ENCODE results near the gene GPC6. TPM values are rescaled to one million over a fixed set of nuclear protein-coding genes. Genes with fewer than 3 reads are reported as not detected.

GPC6 gene
- total RNA-seq, 1 donor from 2014 or later = 50.3 TPM

DNA sequence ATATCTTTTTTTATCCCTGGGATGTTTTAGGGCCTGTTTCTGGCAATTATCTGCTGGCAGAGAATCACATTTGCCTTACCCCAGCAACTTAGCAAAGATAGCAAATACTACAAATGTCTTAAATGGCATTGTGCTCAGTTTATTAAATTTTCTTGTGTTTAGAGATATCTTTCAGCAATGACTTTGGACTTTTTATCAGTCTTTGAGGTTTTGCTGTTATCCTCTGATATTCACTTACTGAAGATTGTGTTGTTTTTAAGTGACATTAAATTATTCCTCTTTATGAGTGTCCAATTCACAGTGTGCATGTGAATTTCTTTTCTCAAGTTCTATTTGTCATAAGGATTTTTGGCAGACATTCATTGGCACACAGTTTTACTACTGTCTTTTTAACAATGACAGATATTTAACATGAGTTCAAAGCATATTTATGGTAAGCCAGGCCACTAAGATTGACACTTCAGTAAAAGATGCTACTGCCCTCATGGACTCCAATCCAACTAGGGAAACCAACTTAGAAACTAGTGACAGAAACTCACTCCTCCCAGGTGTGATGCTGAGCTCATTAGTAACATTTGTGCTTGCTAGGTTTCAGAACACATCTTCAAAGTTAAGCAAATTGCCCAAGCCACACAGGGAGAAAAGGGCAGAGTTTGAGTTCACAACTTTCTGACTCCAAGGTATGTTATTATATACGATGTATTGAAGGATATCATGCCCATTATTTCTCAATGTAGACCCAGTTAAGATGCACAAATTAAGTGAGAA lies 481.9 kb downstream of the GPC6 start:
- Mint-ChIP-seq H3K4me3 (ENCODE audit: low read depth) (no peak overlapping the region), H3K36me3 (ENCODE audit: insufficient read depth) (peaks cover 10% of the 10 kb centered on the region), H3K4me1 (ENCODE audit: low read depth) (peaks cover 3% of the 10 kb centered on the region), H3K9me3 (ENCODE audit: low read depth) (no peaks in the 10 kb centered on the region), H3K27ac (no peak overlapping the region), H3K27me3 (no peaks in the 10 kb centered on the region)
- TF ChIP-seq, protein P1, sequence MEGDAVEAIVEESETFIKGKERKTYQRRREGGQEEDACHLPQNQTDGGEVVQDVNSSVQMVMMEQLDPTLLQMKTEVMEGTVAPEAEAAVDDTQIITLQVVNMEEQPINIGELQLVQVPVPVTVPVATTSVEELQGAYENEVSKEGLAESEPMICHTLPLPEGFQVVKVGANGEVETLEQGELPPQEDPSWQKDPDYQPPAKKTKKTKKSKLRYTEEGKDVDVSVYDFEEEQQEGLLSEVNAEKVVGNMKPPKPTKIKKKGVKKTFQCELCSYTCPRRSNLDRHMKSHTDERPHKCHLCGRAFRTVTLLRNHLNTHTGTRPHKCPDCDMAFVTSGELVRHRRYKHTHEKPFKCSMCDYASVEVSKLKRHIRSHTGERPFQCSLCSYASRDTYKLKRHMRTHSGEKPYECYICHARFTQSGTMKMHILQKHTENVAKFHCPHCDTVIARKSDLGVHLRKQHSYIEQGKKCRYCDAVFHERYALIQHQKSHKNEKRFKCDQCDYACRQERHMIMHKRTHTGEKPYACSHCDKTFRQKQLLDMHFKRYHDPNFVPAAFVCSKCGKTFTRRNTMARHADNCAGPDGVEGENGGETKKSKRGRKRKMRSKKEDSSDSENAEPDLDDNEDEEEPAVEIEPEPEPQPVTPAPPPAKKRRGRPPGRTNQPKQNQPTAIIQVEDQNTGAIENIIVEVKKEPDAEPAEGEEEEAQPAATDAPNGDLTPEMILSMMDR (IDR thresholded peaks at IDR 0.05; ENCODE audit: unreplicated experiment) = no peak
- no peak for DNase-seq (ENCODE audit: low spot score, unreplicated experiment)

DNA sequence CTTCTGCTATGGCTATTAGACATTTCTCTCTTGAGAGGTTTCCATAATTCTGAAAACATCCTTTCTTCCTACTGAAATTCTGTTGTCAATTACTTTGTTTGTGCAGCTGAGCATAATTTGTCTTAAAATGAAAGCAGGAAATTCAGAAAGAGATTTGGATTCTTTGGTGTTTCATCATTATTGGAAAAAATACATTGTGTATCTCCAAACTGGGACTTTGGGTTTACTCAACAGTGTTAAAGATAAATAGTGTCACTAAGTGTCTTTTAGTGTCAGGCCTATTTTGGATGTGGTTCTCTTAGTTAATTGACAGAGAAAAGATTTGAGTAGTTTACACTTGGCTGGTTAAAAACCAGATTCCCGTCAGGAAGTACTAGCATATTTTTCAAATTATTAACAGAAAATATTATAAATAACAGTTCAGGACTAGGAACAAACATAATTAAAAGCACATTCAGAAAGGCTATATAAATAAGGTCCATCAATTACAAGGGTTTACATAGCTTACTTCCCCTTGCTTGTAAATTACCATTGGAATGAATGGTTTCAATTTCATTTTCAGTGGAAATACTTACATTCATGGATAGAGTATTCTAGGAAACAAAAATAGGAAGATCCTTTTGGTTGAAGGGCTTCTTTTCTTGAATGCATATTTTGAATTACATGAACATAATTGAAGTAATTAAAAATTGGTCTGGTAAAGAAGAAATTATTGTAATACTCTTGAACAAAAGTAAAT lies 483.1 kb downstream of the GPC6 start:
- Mint-ChIP-seq H3K4me3 (ENCODE audit: low read depth) (no peak overlapping the region), H3K4me1 (ENCODE audit: low read depth) (peaks cover 3% of the 10 kb centered on the region), H3K27me3 (no peaks in the 10 kb centered on the region), H3K9me3 (ENCODE audit: low read depth) (peaks cover 11% of the 10 kb centered on the region), H3K27ac (no peak overlapping the region), H3K36me3 (ENCODE audit: insufficient read depth) (peaks cover 20% of the 10 kb centered on the region)
- TF ChIP-seq, protein P1 (IDR thresholded peaks at IDR 0.05; ENCODE audit: unreplicated experiment) = no peak
- no peak for DNase-seq (ENCODE audit: low spot score, unreplicated experiment)

DNA sequence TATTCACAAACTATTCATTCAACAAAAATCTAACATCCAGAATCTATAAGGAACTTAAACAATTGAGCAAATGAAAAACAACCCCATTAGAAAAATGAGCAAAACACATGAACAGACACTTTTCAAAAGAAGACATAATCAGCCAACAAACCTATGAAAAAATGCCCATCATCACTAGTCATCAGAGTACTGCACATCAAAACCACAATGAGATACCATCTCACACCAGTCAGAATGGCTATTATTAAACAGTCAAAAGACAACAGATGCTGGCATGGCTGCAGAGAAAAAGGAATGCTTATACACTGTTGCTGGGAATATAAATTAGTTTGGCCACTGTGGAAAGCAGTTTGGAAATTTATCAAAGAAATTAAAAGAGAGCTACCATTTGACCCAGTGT lies 487.6 kb downstream of the GPC6 start:
- no peak overlapping the region for H3K4me3 Mint-ChIP-seq (ENCODE audit: low read depth)
- H3K4me1 Mint-ChIP-seq (ENCODE audit: low read depth) = peaks cover 3% of the 10 kb centered on the region
- no peak for DNase-seq (ENCODE audit: low spot score, unreplicated experiment)
- TF ChIP-seq, protein P1 (IDR thresholded peaks at IDR 0.05; ENCODE audit: unreplicated experiment) = no peak
- H3K36me3 Mint-ChIP-seq (ENCODE audit: insufficient read depth) = peaks cover 27% of the 10 kb centered on the region
- no peak overlapping the region for H3K27ac Mint-ChIP-seq
- no peaks in the 10 kb centered on the region for H3K27me3 Mint-ChIP-seq
- H3K9me3 Mint-ChIP-seq (ENCODE audit: low read depth) = peaks cover 18% of the 10 kb centered on the region

DNA sequence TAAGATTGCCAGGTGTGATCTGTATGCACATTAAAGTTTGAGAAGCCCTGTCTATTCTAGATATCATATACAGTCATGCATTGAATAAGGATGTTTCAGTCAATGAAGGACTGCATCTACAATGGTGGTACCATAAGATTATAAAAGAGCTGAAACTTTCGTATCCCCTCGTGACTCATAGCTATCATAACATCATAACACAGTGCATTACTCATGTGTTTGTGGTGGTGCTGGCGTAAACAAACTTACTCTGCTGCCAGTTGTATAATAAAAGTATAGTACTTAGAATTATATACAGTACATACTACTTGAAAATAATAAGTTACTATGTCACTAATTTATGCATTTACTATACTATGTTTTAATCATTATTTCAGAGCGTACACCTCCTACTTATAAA lies 489.3 kb downstream of the GPC6 start:
- Mint-ChIP-seq H3K36me3 (ENCODE audit: insufficient read depth) (peaks cover 28% of the 10 kb centered on the region), H3K4me3 (ENCODE audit: low read depth) (no peak overlapping the region), H3K27me3 (no peaks in the 10 kb centered on the region), H3K4me1 (ENCODE audit: low read depth) (no peaks in the 10 kb centered on the region), H3K27ac (no peak overlapping the region), H3K9me3 (ENCODE audit: low read depth) (peaks cover 28% of the 10 kb centered on the region)
- TF ChIP-seq, protein P1 (IDR thresholded peaks at IDR 0.05; ENCODE audit: unreplicated experiment) = no peak
- DNase-seq (ENCODE audit: low spot score, unreplicated experiment) = no peak

DNA sequence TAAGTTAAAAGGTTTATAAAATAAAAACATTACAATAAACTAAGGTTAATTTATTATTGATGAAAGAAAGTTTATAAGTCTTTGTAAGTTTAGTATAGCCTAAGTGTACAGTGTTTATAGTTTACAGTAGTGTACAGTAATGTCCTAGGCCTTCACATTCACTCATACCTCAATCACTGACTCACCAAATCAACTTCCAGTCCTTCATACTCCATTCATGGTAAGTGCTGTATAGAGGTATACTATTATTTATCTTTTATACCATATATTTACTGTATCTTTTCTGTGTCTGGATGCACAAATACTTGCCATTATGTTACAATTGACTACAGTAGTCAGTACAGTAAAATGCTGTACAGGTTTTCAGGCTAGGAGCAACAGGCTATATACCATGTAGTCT lies 490.0 kb downstream of the GPC6 start:
- Mint-ChIP-seq H3K4me3 (ENCODE audit: low read depth) (no peak overlapping the region), H3K4me1 (ENCODE audit: low read depth) (no peaks in the 10 kb centered on the region), H3K36me3 (ENCODE audit: insufficient read depth) (peaks cover 21% of the 10 kb centered on the region), H3K9me3 (ENCODE audit: low read depth) (peaks cover 32% of the 10 kb centered on the region), H3K27ac (no peak overlapping the region), H3K27me3 (no peaks in the 10 kb centered on the region)
- TF ChIP-seq, protein P1 (IDR thresholded peaks at IDR 0.05; ENCODE audit: unreplicated experiment) = no peak
- no peak for DNase-seq (ENCODE audit: low spot score, unreplicated experiment)

Data from progenitor cell of endocrine pancreas (in vitro differentiated cells).